Activated naive CD4-positive, alpha-beta T cell treated with Interleukin-2 at 50 U/mL for 16 hours (primary cell): Measurements from ENCODE around the gene MYO6.
"Not testable (repeated sequence)": the region's sequence is repeated elsewhere in the genome, so short reads cannot be mapped to it uniquely, and the experiment has no call there.

Experiments used
- DNase-seq: peaks from one replicate; pipeline ENCODE4 v3.0.0-alpha.2; 2020

Gene MYO6

DNA sequence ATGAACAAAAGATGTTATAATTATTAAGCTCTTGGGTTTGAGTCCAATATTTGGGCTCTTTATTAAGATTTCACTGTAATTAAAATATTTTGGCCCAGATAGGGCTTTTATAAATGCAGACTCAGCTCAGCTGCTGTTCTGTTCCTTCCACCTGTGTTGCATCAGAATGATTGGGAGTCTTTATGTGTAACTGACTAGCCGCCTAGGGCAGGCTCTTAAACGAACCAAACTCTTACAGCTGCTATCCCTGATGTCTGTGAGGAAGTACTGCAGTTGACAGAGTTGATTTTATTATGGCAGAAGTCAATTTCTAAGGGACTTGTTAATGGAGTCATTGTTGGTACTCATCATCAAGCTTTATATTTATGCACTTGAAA is 144.7 kb downstream of the MYO6 start:
- DNase-seq: no peak

DNA sequence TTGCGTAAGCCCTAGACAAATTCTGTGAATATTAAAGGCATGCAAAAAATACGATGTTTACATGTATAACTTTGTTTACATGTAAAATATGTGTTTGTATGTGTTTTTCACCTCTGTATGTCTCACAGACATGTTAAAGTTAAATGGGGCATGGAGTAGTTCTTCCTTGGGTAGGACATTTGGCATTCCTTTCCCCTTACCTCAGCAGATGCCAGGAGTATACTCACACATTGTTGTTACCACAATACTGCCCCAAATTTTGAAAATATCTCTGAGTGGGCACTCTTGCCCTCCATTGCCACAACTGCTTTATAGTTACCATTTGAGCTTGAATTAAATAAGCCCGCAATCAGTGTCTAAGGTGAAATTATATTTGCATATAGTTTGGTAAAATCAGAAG is 147.5 kb downstream of the MYO6 start:
- DNase-seq: no peak

DNA sequence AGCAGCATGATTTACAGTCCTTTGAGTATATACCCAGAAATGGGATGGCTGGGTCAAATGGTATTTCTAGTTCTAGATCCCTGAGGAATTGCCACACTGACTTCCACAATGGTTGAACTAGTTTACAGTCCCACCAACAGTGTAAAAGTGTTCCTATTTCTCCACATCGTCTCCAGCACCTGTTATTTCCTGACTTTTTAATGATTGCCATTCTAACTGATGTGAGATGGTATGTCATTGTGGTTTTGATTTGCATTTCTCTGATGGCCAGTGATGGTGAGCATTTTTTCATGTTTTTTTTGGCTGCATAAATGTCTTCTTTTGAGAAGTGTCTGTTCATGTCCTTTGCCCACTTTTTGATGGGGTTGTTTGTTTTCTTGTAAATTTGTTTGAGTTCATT is 151.2 kb downstream of the MYO6 start:
- not testable (repeated sequence) for DNase-seq

DNA sequence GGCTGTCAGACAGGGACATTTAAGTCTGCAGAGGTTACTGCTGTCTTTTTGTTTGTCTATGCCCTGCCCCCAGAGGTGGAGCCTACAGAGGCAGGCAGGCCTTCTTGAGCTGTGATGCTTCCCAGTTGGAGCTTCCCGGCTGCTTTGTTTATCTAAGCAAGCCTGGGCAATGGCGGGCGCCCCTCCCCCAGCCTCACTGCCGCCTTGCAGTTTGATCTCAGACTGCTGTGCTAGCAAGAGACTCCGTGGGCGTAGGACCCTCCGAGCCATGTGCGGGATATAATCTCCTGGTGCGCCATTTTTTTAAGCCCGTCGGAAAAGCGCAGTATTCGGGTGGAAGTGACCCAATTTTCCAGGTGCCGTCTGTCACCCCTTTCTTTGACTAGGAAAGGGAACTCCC is 156.1 kb downstream of the MYO6 start:
- DNase-seq: not testable (repeated sequence)

DNA sequence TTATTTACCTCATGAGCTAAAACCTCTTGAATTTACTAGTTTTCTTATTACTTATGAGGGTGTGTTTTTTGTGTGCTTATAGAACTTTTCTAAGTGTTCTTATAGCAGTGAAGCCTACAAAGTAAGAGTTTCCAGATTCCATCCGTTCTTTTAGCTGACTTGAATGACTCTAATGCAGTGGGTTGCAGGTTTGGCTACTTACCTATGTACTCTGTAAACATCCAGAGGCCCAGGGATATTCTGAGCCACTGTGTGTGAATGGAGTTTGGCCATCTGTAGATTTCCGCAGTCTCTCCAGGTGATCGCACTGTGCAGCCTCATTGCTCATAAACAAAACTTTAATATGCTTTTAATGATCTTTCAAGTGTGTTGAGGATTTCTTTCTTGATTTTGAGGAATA is 157.8 kb downstream of the MYO6 start:
- DNase-seq: no peak

DNA sequence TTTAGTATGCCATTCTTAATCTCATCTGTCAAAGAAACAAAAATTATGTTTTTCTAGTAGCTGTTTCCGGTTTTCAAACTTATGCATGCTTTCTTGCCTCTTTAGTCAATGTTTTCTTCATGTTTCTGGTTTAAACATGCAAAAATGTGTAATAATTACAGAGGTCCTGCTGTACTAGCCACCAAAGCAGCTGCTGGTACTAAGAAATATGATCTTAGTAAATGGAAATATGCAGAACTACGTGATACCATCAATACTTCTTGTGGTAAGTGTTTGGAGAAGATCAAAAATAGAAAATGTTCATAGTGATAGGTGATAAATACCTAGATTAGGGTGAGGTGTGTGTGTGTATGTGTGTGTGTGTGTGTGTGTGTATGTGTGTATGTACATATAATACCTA is 158.4 kb downstream of the MYO6 start:
- no peak for DNase-seq

DNA sequence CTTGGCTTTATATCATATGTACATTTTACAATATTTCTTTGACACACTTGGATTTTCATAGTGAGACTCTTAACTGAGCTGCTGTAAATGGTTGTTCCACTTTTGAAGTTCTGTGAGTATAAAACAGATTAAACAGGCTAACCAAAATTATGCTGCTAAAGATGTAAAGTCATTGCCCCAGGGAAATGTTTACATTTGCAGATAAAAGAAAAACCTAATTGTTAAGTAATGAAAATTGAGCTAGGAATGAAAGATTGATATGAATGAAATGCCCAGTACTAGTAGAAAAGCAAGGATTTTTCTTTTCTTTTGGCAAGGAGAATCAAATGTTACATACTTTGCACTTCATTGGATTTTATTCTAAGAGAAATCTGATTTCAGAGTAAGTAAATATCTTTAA is 164.0 kb downstream of the MYO6 start:
- DNase-seq: no peak

DNA sequence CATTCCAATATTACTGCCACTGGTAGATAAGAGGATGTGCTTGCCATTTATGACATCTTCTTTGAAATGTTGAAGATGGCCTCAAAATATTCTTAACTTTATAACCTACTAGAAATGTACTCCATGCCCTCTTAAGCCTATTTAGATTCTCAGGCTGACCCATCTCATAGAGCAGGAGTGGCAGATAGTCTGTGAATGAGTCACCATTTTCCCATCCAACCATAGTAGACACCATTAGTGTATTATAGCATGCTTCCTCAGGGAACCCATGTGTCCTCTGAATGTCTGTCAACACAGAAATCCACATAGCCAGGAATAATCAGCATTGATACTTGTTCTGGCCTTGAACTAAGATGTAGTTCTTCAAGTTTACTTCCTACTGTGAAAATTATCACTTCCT is 173.2 kb downstream of the MYO6 start:
- DNase-seq: no peak

DNA sequence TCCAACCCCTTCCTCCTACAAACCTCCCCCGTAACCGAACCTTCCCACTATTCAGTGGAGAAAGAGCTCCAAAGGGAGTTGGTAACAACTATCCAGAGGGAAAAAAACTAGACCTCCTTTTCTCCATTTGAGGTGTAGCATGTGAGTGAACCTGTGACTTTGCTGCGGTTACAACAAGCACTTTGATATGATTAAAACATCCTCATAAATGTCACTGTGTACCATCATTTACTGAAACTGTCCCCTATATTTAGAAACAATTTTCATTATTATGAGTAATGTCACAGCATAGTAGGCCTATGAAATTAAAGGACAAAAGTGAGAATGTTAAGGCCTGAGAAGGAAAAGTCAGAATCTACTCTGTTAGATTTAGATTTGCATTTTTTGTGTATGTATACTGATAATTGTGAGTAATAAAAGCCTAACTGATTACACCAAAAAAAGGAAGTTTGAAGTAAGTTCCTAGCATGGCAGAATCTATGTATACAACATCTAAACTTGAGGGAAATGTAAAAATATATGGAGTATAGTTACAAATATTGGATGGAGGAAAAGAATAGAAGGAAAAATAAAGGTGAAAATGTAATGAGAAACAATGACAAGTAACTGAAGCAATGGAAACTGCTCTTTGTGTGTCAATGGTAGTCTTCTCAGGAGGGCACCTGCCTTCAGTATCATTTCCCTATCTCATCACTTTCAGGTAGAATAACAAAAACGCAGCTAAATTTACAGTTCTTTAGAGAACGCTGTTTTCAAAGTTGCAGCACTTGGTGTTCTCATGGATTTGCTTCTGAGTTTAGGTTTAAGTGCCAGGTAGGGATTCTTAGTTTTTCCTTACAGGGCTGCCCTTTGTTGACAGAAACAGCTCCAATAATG is 177.5 kb downstream of the MYO6 start:
- no peak for DNase-seq

DNA sequence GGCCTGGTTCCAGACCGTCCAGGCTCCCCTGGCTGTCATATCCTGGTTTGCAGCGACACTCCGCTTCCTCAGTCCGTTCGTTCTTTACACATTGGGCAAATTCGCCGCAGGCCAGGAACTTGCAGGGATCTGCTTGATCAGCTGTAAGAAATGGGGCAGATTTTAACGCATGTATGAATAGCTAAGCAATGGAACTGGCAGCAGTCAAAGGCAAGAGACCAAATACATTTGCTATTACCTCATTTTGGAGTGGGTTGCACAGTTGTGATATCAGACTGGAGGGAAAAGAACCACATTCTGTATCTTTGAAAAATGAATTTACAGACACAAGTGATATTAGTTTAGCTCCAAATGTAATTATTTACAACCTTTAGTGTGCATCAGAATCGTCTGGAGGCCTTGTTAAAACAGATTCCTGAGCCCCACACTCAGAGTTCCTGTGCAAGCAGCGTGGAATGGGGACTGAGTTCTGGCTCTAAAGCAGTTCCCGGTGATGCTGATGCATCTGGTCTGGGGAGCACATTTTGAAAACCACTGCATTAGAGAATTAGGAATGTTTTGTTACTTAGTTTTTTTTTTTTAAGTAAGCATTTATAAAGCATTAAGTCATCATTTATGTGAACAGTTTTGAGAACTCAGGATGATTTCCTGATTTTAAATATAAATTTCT is 182.1 kb downstream of the MYO6 start:
- DNase-seq: no peak

DNA sequence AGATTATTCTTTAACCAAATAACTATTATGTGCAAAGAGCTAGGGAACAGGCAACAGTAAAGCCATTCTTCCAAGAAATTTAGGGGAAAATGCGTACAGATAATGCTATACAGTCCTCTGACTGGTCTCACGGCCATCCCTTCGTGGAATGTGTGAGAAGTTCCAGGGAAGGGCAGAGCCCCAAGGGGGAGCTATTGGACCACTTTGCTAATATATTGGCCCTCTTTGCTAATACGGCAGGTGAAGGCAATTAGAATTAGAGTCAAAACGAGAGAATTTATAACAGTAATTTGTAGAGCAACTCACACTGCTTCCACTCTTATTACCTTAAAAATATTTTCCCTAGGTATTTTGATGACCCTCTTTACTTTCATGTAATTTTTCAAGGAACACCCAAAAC is 183.0 kb downstream of the MYO6 start:
- no peak for DNase-seq

DNA sequence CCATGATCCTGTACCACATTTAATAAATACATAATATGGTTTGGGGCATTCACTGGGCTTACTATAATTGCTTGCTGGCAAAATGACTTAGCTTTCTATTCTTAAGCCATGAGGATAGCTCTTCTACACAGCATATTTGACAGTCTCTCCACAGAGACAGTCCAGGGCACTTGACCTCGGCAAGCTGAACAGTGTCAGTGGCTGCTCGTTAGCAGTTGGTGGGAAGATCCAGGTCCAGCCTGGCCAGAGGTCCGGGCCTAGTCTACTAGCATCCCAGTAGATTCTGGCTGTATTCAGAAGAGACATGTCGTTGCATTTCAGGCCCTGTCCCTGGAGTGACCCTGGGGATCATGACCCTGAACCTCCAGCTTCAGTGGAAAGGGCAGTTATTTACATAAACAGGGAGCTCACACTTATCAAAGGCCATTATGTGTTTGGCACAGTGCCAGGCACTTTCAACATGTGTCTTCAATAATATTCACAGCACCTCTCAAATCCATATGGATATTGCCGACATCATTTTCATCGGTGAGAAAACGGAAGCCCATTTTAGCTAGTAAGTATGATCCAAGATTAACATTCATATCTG is 184.4 kb downstream of the MYO6 start:
- DNase-seq: no peak

DNA sequence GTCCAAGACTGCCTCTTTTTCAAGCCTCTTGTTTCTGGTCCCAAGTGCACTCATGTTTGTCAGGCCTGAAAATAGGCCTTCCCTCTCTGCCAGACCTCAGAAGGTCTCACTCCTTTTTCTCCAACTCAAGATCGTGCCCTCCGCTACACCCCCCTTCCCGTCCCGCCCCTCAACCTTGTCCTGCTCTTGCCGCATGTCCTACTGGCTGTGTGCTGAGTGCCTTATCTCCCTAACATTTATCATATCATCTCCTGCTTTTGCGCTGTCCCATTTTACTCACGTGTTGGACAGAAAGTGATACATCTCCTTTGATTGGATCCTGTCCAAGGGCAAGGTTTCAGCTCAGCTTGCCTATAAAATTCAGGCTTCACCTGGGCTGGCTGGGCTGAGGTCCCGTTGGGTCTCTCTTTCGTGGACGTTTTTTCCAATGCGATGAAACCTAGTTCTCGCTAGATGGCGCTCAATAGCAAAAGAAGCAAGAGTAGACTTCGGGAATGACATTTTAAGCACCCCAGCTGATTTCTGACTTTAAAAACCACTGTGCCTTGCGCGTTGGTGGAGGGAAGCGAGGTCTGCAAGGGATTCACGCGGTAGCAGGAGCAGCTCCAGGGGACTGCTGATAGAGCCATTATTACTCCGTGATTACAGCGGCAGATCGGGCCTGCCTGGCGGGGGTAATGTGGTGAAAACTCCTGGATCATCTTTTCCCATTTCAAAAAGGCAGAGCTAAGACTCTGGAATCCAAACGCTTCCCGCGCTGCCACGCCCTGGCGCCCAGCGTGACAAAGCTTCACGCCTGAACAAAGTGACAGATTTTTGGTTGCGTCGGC is 185.8 kb downstream of the MYO6 start:
- DNase-seq: no peak

DNA sequence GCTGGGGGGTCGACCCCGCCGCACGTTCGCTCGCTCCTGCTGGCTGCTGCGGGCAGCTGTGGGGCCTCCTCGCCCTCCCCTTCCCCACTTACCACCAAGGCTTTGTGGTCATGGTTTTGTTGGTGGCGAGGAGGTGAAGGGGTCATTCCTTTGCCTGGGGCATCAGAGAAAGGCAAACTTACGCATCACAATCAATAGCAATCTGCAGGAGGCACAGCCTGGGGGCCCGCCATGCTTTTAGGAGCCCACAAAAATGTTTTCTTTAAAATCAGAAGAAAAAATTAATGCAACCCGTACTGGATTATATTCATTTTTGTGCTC is 186.4 kb downstream of the MYO6 start:
- no peak for DNase-seq

DNA sequence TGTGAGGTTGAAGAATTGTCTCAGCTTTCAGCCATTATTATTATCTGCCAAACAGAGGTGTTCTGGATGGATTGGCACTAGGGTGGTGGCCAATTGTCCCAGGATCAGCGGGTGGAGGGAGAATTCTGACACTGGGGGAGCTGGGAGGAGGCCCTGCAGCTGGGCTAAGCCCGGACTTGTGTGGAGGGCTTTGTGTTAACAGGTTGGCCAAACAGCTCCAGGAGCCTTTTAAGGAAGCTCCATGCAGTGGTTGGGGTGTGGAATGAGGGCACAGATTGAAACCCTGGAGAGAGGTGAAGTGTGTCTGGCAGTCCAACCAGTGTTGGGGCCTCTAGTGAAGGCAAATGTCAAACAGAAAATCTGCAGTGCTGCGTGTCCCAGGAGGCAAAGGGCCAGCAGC is 187.6 kb downstream of the MYO6 start:
- DNase-seq: no peak

DNA sequence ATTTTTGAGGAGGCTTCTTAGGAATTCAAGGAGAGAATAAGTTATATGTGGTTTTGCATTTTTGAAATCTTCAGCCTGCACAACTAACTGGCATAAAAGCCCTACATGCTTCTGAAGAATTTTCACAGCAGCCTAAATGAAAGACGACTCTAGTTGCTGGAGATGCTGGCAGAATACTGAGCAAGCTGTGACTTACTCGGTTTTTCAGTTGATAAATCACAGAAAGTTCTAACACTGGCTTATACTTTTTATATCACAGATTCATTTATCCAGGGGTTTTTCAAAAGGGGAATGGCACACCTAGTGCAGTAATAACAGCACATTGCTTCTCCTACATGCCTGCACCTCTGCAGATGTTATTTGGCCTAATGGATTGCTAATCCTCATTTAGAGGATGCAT is 188.8 kb downstream of the MYO6 start:
- no peak for DNase-seq

DNA sequence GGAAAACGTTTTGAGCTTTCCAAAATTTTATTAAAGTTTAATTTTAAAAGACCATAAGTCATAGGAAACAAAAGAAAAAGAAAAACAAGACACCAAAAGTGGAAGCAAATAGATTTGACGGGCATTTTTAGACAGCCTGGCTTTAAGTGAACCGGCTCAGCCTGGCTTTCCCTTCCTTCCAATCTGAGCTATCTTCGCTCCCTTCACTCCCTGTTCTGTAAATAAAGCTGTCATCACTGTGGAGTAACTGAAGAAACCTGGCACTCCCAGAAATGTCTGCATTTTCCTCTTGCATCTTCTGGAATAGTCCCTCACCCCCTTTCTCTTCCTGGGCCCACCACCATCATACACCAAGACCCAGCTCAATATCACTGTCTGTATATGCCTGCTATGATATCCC is 191.5 kb downstream of the MYO6 start:
- no peak for DNase-seq

DNA sequence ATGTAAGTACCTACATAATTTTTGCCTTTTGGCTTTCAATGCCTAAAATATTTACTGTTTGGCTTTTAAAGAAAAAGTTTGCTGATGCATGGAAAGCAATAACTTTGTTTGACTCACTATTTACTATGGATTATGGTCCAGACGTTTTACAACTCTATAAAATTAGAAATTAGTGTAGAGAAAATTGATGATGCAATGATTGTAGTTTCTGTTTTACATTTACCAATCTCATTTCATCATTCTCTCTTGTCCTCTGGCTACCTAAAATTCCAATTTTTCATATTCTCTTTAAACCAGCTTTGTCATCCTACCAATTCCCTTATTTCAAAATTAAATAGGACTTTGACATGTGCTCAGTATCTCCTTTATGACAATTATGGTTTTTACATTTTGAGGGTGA is 192.5 kb downstream of the MYO6 start:
- no peak for DNase-seq

DNA sequence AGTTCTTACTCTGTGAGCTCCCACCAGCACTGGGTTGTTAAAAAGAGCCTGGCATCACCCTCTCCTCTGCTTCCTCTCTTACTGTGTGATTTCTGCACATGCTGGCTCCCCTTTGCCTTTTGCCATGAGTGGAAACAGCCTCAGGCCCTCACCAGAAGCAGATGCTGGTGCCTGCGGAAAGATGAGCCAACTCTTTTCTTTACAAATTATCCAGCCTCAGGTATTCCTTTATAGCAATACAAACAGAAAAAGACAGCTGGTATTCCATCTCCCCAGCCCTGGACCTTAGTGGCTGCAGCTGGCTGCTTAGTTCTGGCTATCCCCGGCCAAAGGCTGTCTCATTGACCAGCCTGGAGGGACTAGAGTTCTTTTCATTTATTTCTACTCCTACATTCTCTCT is 194.3 kb downstream of the MYO6 start:
- no peak for DNase-seq

DNA sequence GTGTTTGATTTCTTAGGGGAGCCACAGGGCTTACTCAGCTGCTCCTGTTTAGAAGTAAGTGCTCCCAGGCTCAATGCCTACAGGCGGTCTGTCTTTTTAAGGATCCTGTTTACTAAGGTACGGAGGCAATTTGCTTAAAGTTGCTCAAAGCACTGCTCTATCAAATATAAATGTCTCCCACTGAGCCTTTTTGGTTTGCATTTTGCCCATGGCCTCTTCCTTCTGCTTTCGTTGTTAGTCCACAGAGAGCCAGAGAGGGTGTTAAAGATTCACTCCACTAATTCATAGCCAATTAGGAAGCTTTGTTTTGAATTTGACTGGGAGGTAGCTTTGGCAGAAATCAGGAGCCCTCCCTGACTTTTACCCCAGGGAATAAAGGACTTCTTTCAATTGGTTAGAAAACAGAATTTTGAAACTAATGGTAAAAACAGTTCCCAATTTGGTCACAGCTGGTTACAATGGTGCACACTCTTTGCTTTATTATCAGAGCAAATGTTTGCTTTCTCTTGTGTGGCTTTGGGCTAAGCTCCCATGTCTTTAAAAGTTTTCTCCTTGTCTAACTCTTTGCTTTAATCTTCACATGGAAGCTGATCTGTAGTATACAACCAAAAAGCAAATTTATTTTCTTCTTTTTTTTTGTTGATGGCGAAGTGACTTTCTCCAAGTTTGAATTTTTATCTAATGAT is 197.2 kb downstream of the MYO6 start:
- DNase-seq: no peak

DNA sequence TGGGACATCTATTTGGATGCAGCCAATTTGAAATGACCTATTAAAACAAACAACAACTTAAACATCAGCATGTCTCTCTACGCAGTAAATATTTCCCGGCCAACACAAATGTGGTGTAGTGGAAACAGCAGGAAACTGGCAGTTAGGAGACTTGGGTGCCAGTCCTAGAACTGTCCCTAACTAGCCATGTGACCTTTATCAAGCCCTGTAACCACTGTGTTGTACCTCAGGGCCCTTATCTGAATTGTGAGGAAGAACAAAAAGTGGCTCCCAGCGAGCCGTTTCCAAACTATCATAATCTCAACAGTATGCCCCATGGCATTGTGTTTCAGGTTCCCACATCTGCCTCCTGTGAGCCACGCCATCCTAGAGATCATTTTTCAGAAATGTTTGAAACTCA is 198.9 kb downstream of the MYO6 start:
- no peak for DNase-seq

DNA sequence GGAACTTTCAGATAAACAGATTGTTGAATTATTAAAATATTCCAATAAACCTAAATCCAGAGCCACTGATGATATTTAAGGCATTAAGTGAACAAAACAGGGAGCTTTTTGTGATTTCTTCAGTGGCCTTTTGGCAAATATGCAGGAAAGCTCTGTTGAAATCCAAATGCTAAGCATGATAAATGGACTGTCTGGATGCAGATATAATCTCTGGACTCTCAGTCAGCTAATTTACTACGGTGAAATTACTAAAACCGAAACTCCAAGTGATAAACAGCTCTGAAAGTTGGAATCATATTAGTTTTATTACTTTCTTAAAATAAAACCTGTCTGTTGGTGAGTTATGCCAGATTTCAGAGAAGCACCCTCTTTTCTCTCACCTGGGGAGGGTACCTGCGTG is 203.1 kb downstream of the MYO6 start:
- DNase-seq: no peak

DNA sequence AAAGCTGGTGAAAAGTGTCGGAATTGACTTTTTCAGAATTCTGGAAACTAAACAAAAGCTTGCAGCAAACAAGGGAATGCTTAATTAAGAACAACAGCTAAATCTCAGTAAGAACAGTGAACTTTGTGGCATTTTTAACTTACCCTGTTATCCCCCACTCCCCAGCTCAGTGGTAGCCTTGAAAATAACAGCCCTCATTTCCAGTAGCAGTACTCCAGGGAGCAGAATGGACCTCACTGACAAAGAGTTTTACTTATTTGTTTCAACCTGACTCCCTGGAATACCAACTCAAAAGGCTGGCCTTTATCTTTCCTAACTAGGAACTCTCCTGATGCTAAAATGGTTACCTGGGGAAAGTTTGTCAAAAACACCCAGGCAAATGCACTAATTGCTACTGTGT is 214.5 kb downstream of the MYO6 start:
- no peak for DNase-seq
